ENCODE measurements around the gene GALNTL6. TPM values are rescaled to one million over a fixed set of nuclear protein-coding genes. Genes with fewer than 3 reads are reported as not detected.

The GALNTL6 gene
- total RNA-seq, 6 donors from 2014 or later = 0.26 to 18.9 TPM; not detected in 4

GRCh38 chr4:172068506-172068905, 255.3 kb downstream of the GALNTL6 start:
- no peaks in the 10 kb centered on the region for H3K4me1 ChIP-seq
- WGBS, 2 donors = 41 to 57% methylated on average over 3 of the region's 3 CpGs
- no peaks in the 10 kb centered on the region for H3K27me3 ChIP-seq
- H3K4me3 ChIP-seq = no peak overlapping the region
- ATAC-seq (ENCODE audit: low FRiP score in 2 of 2) = no peak
- no peak for TF ChIP-seq EP300 (IDR thresholded peaks at IDR 0.05)
- no peak for TF ChIP-seq POLR2AphosphoS5 (IDR thresholded peaks at IDR 0.05)
- TF ChIP-seq POLR2A (IDR thresholded peaks at IDR 0.05) = no peak
- TF ChIP-seq CTCF (IDR thresholded peaks at IDR 0.05) = no peak
- H3K27ac ChIP-seq = no peak overlapping the region
- no peak for DNase-seq
- H3K36me3 ChIP-seq = no peaks in the 10 kb centered on the region
- H3K9me3 ChIP-seq = no peaks in the 10 kb centered on the region

- Histone ChIP-seq H3K4me1 (no peaks in the 10 kb centered on the region), H3K36me3 (no peaks in the 10 kb centered on the region), H3K9me3 (no peaks in the 10 kb centered on the region), H3K27me3 (no peaks in the 10 kb centered on the region), H3K27ac (no peak overlapping the region), H3K4me3 (no peak overlapping the region)
- DNase-seq (no peak), ATAC-seq (ENCODE audit: low FRiP score in 2 of 2) (no peak)
- TF ChIP-seq EP300 (IDR thresholded peaks at IDR 0.05) (no peak), CTCF (IDR thresholded peaks at IDR 0.05) (no peak), POLR2A (IDR thresholded peaks at IDR 0.05) (no peak), POLR2AphosphoS5 (IDR thresholded peaks at IDR 0.05) (no peak)
Observed at GRCh38 chr4:172073590-172073989, 260.4 kb downstream of the GALNTL6 start.

GRCh38 chr4:172083272-172083671, 270.1 kb downstream of the GALNTL6 start:
- no peaks in the 10 kb centered on the region for H3K27me3 ChIP-seq
- H3K4me1 ChIP-seq = no peaks in the 10 kb centered on the region
- no peak overlapping the region for H3K4me3 ChIP-seq
- DNase-seq (no peak), ATAC-seq (ENCODE audit: low FRiP score in 2 of 2) (no peak)
- WGBS, 2 donors = 58 to 61% methylated on average over 1 of the region's 1 CpG
- no peaks in the 10 kb centered on the region for H3K9me3 ChIP-seq
- no peak overlapping the region for H3K27ac ChIP-seq
- TF ChIP-seq EP300 (IDR thresholded peaks at IDR 0.05) (no peak), POLR2A (IDR thresholded peaks at IDR 0.05) (no peak), CTCF (IDR thresholded peaks at IDR 0.05) (no peak), POLR2AphosphoS5 (IDR thresholded peaks at IDR 0.05) (no peak)
- H3K36me3 ChIP-seq = no peaks in the 10 kb centered on the region

- ATAC-seq (ENCODE audit: low FRiP score in 2 of 2) = no peak
- H3K27me3 ChIP-seq = no peaks in the 10 kb centered on the region
- no peaks in the 10 kb centered on the region for H3K4me1 ChIP-seq
- H3K9me3 ChIP-seq = no peaks in the 10 kb centered on the region
- H3K27ac ChIP-seq = no peak overlapping the region
- TF ChIP-seq CTCF (IDR thresholded peaks at IDR 0.05) (no peak), POLR2A (IDR thresholded peaks at IDR 0.05) (no peak), EP300 (IDR thresholded peaks at IDR 0.05) (no peak), POLR2AphosphoS5 (IDR thresholded peaks at IDR 0.05) (no peak)
- H3K4me3 ChIP-seq = no peak overlapping the region
- WGBS, 2 donors = 42 to 49% methylated on average over 2 of the region's 2 CpGs
- no peak for DNase-seq
- no peaks in the 10 kb centered on the region for H3K36me3 ChIP-seq
Observed at GRCh38 chr4:172088556-172088955, 275.4 kb downstream of the GALNTL6 start.

GRCh38 chr4:172095161-172095560, 282.0 kb downstream of the GALNTL6 start:
- no peak for TF ChIP-seq CTCF (IDR thresholded peaks at IDR 0.05)
- no peak for TF ChIP-seq EP300 (IDR thresholded peaks at IDR 0.05)
- no peak for TF ChIP-seq POLR2A (IDR thresholded peaks at IDR 0.05)
- no peak for TF ChIP-seq POLR2AphosphoS5 (IDR thresholded peaks at IDR 0.05)
- DNase-seq = no peak
- 69 to 77% methylated on average over 4 of the region's 4 CpGs for WGBS, 2 donors
- ATAC-seq (ENCODE audit: low FRiP score in 2 of 2) = no peak
- Histone ChIP-seq H3K4me3 (no peak overlapping the region), H3K27me3 (no peaks in the 10 kb centered on the region), H3K4me1 (no peaks in the 10 kb centered on the region), H3K9me3 (no peaks in the 10 kb centered on the region), H3K36me3 (no peaks in the 10 kb centered on the region), H3K27ac (no peak overlapping the region)
